A673 (cell line): ENCODE results near the gene RSRC1. TPM values are rescaled to one million over a fixed set of nuclear protein-coding genes. Genes with fewer than 3 reads are reported as not detected.
A peak's percentile ranks its signal among the peaks of the same experiment; 100 is the strongest.

Experiments used
- BruUV-seq: library from RNA; stranded (reverse); fragments of 400-500 nt; replicated peaks from 2 replicates; lab custom pipeline; 2021; lab: Mats Ljungman, UMichigan
- CTCF ChIA-PET: fragments of 300-600 bp; sonication (Branson Sonifier 250); formaldehyde crosslinking; loops from one replicate; lab custom pipeline; 2022; ENCODE audit warnings: antibody characterized with exemption; lab: Charles Lee
- POLR2A ChIA-PET: fragments of 300-600 bp; sonication (Branson Sonifier 250); formaldehyde crosslinking; loops from one replicate; lab custom pipeline; 2022; ENCODE audit warnings: antibody characterized with exemption; ENCODE audit not compliant: low non-redundant PET; lab: Charles Lee
- DNase-seq: peaks from one replicate; pipeline ENCODE4 v3.0.0-alpha.2; 2015; ENCODE audit warnings: low spot score
- H3K27ac ChIP-seq: fragments of 200-600 bp; sonication (generic); 2 replicates; pipeline ENCODE4 v1.5.1; 2016; ENCODE audit warnings: mixed run types, low read depth, mild to moderate bottlenecking, mixed read lengths, antibody characterized with exemption, low read length; ENCODE audit not compliant: poor library complexity, severe bottlenecking
- H3K27me3 ChIP-seq: fragments of 200-600 bp; sonication (generic); replicated peaks from 2 replicates; pipeline ENCODE4 v1.6.1; 2017; ENCODE audit warnings: mixed run types, low read depth, mild to moderate bottlenecking, mixed read lengths, antibody characterized with exemption, low read length; ENCODE audit not compliant: insufficient read depth, poor library complexity
- H3K36me3 ChIP-seq: fragments of 200-600 bp; sonication (generic); 2 replicates; pipeline ENCODE4 v1.6.1; 2016; ENCODE audit warnings: mixed run types, mild to moderate bottlenecking, mixed read lengths, antibody characterized with exemption, low read length; ENCODE audit not compliant: insufficient read depth, poor library complexity, severe bottlenecking
- H3K4me1 ChIP-seq: fragments of 200-600 bp; sonication (generic); 2 replicates; pipeline ENCODE4 v1.6.1; 2017; ENCODE audit warnings: mixed run types, mild to moderate bottlenecking, mixed read lengths, antibody characterized with exemption, low read length; ENCODE audit not compliant: insufficient read depth, poor library complexity, severe bottlenecking
- H3K4me3 ChIP-seq: fragments of 200-600 bp; sonication (generic); 2 replicates; pipeline ENCODE4 v1.5.1; 2016; ENCODE audit warnings: low read depth, mixed run types, mild to moderate bottlenecking, mixed read lengths, low read length; ENCODE audit not compliant: poor library complexity, severe bottlenecking
- H3K9me3 ChIP-seq: fragments of 200-600 bp; sonication (generic); 2 replicates; pipeline ENCODE4 v1.6.1; 2016; ENCODE audit warnings: mixed run types, low read depth, mild to moderate bottlenecking, mixed read lengths, antibody characterized with exemption, low read length; ENCODE audit not compliant: poor library complexity, severe bottlenecking
- EZH2 ChIP-seq: fragments of 200-600 bp; sonication (generic); IDR thresholded peaks from 2 replicates; pipeline ENCODE4 v1.6.1; 2017; ENCODE audit warnings: borderline replicate concordance, low read depth, mild to moderate bottlenecking, mixed read lengths, antibody characterized with exemption, low read length; ENCODE audit not compliant: poor library complexity, severe bottlenecking
- intact Hi-C: fragments of 100-400 bp; cut with micrococcal nuclease; formaldehyde crosslinking; loops from one replicate; pipeline ENCODE4 v1.10.0; 2022; ENCODE audit not compliant: unreplicated experiment
- total RNA-seq: library from RNA; stranded (reverse); gene quantifications from 2 replicates; pipeline ENCODE4 v1.2.3, GENCODE V29; 2021
- TF ChIP-seq, protein P1 (sequence below): fragments of 300-800, 200-600 bp; sonication (generic); conservative IDR thresholded peaks from 2 replicates; pipeline ENCODE4 v1.5.1; 2017; ENCODE audit warnings: low read depth, mild to moderate bottlenecking, antibody characterized with exemption, low read length, moderate library complexity, mixed read lengths

Gene RSRC1
- total RNA-seq, 1 experiment from 2014 or later, result 59.4 TPM

DNA sequence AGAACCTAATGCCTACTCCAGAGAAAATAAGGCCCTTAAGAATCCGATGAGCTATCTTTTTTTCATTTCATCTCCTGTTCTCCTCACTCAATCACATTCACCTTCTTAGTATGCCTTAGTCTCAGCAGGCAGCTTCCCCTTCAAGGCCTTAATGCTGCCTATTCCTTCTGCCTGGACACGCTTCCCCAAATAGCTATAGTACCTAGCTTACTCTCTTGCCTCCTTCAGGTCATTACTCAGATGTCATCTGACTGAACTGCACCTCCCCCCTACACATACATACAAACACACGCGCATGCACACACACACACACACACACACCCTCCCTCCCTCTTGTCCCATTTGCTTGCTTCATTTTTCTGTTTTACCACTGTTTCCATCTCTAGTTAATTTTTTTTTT, 269.6 kb downstream of the RSRC1 start:
- intact Hi-C loops, result no loop called here
- no peaks in the 10 kb centered on the region for H3K36me3 ChIP-seq
- ChIA-PET CTCF (no interaction called here), POLR2A (no interaction called here)
- H3K9me3 ChIP-seq, result no peaks in the 10 kb centered on the region
- DNase-seq, result no peak
- TF ChIP-seq, protein P1, sequence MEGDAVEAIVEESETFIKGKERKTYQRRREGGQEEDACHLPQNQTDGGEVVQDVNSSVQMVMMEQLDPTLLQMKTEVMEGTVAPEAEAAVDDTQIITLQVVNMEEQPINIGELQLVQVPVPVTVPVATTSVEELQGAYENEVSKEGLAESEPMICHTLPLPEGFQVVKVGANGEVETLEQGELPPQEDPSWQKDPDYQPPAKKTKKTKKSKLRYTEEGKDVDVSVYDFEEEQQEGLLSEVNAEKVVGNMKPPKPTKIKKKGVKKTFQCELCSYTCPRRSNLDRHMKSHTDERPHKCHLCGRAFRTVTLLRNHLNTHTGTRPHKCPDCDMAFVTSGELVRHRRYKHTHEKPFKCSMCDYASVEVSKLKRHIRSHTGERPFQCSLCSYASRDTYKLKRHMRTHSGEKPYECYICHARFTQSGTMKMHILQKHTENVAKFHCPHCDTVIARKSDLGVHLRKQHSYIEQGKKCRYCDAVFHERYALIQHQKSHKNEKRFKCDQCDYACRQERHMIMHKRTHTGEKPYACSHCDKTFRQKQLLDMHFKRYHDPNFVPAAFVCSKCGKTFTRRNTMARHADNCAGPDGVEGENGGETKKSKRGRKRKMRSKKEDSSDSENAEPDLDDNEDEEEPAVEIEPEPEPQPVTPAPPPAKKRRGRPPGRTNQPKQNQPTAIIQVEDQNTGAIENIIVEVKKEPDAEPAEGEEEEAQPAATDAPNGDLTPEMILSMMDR, result no peak
- no peak for TF ChIP-seq EZH2
- H3K4me3 ChIP-seq, result no peak overlapping the region
- no peak overlapping the region for H3K27ac ChIP-seq
- H3K27me3 ChIP-seq, result no peaks in the 10 kb centered on the region
- no peaks in the 10 kb centered on the region for H3K4me1 ChIP-seq
- no TSS peak for BruUV-seq

DNA sequence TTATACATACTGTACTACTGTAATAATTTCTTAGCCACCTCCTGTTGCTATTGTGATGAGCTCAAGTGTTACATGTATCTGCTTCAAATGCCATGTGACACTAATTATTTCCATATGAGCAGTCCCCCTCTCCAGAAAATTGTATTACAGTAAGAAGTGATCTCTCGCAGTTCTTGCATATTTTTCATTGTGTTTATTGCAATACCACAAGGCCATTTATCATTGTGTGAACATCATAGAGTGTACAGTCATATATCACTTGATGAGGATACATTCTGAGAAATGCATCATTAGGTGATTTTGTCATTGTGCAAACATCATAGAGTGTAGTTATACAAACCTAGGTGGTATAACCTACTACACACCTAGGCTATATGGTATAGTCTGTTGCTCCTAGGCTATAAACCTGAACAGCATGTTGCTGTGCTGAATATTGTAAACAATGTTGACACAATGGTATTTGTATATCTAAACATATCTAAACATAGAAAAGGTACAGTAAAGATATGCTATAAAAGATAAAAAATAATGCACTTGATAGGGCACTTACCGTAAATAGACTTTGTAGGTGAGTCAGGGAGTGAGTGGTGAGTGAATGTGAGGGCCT, 271.5 kb downstream of the RSRC1 start:
- Histone ChIP-seq H3K27me3 (no peaks in the 10 kb centered on the region), H3K36me3 (no peaks in the 10 kb centered on the region), H3K9me3 (no peaks in the 10 kb centered on the region), H3K4me1 (no peaks in the 10 kb centered on the region), H3K27ac (no peak overlapping the region), H3K4me3 (no peak overlapping the region)
- peak; percentile 2 for DNase-seq
- TF ChIP-seq EZH2, result no peak
- TF ChIP-seq, protein P1, result no peak
- CTCF ChIA-PET, result no interaction called here
- POLR2A ChIA-PET, result no interaction called here
- intact Hi-C loops, result no loop called here
- BruUV-seq, result no TSS peak

GRCh38 chr3:158382479-158382878, 272.6 kb downstream of the RSRC1 start:
- ChIA-PET CTCF (no interaction called here), POLR2A (no interaction called here)
- H3K4me3 ChIP-seq, result no peak overlapping the region
- no peaks in the 10 kb centered on the region for H3K27me3 ChIP-seq
- intact Hi-C loops, result no loop called here
- H3K9me3 ChIP-seq, result no peaks in the 10 kb centered on the region
- no peaks in the 10 kb centered on the region for H3K4me1 ChIP-seq
- TF ChIP-seq, protein P1, result no peak
- no peak for TF ChIP-seq EZH2
- BruUV-seq, result no TSS peak
- no peak overlapping the region for H3K27ac ChIP-seq
- DNase-seq, result no peak
- H3K36me3 ChIP-seq, result no peaks in the 10 kb centered on the region
